GM18870 (cell line): ENCODE data around the gene UNC93B1.
"Not testable (repeated sequence)": the region's sequence is repeated elsewhere in the genome, so short reads cannot be mapped to it uniquely, and the experiment has no call there.

Source experiments
- ATAC-seq: cut with Tn5 transposase; IDR thresholded peaks from one replicate; pipeline ENCODE4 v1.9.1; 2021; ENCODE audit warnings: moderate library complexity; ENCODE audit not compliant: unreplicated experiment

The UNC93B1 gene

DNA sequence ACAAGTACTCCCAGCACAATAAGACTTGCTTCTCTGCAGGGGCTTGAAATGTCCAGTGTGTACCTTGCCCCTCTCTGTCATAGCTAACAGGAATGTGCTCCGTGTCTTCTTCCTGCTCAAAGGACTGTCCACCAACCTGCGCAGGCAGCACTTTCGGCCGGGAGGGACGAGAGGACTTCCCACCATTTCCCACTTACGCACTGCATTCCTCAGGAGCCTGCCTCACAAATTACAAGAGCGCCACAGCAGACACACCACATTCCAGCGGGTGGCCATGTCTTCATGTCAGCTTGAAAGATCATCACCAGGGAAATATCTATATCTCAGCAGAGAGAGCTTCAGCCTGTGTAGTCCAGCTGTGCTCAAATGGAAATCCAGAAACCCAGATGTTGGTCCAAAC lies 53.2 kb downstream of the UNC93B1 start:
- ATAC-seq, result not testable (repeated sequence)

DNA sequence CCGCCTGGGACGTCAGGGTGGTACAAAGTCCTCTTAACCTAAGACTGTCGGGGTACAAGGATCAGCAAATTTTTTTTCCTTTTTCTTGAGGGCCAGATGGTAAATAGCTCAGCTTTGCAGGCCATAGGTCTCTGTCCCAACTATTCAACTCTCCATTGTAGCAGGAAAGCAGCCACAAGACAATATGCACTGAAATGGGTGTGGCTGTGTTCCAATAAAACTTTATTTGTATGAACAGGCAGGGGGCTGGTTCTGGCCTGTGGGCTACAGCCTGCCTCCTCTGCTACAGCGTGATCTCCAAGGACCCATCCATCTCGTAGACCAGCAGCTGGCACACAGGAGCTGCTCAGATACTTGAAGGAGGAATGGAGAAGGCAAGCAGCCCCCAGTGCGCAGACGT lies 56.1 kb downstream of the UNC93B1 start:
- ATAC-seq, result not testable (repeated sequence)

DNA sequence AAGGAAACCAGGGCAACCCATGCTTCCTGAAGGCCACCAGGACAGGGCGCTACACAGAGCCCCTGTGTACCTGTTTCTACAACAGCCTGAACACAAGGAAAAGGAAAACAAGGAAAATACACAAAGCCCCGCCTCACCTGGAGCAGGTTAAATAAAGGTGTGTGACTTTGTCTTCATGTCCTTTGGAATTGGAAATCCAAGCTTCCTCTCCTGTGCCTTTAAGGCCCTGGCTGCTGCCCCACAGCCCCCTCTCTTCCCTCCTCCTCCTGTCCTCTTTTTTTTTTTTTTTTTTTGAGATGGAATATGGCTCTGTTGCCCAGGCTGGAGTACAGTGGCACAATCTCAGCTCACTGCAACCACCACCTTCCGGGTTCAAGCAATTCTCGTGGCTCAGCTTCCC lies 57.5 kb downstream of the UNC93B1 start:
- ATAC-seq, result not testable (repeated sequence)

DNA sequence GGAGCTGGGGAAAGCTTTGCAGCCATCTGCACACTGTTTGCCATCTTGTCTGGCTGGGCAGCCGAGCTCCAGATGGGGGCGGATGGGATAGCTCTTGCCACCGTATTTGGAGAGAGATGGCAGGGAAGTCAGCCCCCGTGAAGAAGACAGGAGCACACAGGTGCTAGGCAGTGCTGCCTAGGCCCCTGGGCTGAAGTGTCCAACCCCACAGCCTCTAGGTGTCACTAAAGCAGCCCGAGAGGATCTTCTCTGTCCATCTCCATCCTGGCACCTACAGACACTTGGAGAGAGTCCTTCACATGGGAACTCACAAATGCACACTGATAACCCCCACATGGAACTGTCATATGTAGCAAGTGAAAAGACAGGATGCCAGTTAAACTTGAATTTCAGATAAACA lies 60.5 kb downstream of the UNC93B1 start:
- not testable (repeated sequence) for ATAC-seq
